HG03565 (cell line): ENCODE measurements around the gene TRAPPC3.
A peak's percentile ranks its signal among the peaks of the same experiment; 100 is the strongest.
"Not testable (repeated sequence)": the region's sequence is repeated elsewhere in the genome, so short reads cannot be mapped to it uniquely, and the experiment has no call there.

Source experiments
- ATAC-seq: cut with Tn5 transposase; IDR thresholded peaks from one replicate; pipeline ENCODE4 v1.9.1; 2021; ENCODE audit warnings: mild to moderate bottlenecking, moderate library complexity; ENCODE audit not compliant: unreplicated experiment

TRAPPC3 gene

DNA sequence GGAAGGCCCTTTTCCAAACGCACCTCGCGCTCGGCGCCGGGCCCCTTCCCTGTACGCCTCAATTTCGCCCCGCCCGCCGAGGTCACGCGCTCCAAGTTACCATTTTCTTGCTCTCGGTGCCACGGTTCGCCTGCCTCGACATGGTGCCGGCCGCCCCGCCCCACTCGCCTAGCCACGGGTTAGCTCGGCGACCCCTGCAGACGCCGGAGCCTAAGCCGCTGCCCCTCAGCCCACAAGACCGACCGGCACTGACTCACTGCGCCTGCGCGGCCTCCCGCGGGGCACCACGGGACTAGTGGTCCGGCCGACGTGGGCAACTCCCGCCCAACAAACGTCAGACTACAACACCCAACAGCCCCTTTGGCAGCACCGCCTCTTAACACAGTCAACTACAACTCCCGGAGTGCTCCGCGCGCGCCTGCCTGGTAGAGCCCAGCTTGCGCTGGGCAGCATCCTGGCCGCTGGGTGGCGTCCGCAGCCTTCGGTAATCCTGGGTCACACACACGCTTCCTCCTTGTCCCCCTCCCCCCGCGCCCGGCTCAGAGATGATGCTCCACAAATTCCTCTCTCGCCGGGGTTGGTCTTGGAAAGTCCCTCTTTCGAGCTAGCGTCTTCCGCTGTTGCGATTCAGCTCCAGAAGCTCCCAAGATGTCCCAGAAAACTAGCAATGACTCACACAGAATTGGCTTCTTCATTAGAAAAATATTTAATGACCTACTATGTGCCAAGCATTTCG lies at the start of gene TRAPPC3:
TSS of gene TRAPPC3 (minus strand) at position 250 of the 736 bp plus-strand sequence. CDS start at position 142, 108 bp downstream.
- peak; percentile 86 for ATAC-seq

DNA sequence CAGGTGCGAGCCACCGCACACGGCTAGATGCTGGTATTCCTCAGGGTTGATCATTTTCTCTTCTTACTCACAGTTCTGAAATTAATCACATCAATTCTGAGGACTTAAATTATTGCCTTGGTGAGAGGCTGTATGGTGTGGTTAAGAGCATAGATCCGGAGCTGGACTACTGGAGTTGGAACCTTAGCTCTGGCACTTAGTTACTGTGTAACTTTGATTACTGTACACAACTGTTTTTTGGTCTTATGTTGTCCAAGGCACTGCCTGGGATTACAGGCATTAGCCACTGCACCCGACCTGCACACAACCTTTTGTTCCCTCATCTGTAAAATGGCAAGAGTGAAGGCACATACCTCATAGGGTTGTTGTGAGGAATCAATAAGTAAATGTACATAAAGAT lies 49.4 kb upstream of the TRAPPC3 start:
- no peak for ATAC-seq

DNA sequence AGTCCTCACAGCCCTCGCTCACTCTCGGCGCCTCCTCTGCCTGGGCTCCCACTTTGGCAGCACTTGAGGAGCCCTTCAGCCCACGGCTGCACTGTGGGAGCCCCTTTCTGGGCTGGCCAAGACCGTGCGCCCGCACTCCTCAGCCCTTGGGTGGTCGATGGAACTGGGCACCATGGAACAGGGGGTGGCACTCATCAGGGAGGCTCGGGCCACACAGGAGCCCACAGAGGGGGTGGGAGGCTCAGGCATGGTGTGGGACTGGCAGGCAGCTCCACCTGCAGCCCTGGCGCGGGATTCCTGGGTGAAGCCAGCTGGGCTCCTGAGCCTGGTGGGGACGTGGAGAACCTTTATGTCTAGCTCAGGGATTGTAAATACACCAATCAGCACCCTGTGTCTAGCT lies 47.5 kb upstream of the TRAPPC3 start:
- ATAC-seq = not testable (repeated sequence)

DNA sequence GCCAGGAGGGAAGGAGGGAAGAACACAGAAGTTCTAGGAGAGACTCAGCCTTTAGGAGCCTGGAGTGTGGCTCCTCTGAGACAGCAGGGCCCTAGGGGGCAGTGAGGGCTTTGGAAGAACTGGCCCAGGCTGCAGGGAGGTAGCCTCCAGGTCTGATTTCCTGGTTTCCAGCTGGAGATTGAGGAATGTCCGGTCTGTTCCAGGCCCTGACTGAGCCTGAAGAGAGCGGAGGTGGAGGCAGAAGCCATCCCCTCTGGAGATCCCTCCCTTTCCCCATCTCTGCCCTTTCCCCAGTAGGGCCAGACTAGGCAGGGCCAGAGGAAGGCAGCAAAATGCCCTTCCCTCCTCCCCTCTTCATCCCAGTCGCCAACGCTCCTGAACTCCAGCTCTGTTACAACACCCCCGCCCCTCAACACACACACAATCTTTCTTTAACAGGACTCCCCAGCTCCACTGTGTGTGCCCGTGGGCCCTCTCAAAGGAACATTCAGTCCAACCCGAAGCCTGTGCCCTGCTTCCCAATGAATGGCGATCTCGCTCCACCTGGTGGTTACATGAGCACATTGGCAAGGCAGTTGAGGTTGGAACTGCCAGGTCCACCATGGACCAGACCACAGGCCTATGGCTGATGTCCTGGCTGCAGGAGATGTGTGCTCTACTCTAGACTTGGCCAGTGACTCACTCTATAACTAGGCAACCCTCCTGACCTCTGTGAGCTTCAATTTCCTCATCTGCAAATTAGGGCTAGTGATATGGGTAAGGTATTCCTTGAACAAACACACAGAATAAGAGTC lies 38.7 kb upstream of the TRAPPC3 start:
- no peak for ATAC-seq

DNA sequence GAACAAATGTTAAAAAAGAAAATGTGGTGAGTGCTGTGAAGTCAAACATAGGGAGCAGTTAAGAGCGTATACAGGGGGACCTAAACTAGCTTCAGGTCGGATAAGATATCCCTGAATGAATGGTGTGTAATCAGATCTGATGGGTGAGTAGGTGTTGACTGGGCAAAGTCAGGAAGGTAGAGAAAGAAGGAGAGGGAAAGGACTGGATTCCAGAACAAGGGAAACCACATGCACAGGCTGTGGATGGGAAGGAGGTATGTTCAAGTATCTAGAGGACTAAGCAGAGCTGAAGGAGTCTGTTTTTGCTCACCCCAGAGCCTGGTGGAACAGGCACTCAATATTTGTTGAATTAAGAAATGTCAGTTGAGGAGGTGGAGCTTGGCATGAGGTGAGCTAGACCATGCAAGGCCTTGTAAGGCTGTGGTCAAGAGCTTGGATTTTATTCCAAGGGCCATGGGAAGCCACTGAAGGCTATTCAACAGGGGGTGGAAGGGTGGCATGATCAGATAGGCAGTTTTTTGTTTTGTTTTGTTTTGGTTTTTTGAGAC lies 34.1 kb upstream of the TRAPPC3 start:
- no peak for ATAC-seq

DNA sequence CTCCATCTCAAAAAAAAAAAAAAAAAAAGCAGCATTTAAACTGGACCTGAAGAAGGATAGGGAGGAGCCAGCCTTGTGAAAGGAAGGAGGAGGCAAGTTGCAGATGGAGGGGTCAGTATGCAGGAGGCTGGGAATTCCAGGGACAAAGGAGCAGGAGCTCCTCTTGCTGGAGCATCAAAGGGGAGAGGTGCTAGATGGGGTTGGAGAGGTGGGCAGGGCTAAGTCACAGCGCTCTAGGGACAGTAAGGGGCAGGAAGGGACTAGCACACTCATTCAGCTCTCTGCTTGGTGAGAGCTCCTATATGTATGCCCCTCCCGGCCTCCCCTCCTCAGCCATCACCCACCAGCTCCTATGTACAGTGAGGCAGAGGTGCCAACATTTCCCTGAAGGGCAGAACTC lies 33.4 kb upstream of the TRAPPC3 start:
- ATAC-seq = no peak

DNA sequence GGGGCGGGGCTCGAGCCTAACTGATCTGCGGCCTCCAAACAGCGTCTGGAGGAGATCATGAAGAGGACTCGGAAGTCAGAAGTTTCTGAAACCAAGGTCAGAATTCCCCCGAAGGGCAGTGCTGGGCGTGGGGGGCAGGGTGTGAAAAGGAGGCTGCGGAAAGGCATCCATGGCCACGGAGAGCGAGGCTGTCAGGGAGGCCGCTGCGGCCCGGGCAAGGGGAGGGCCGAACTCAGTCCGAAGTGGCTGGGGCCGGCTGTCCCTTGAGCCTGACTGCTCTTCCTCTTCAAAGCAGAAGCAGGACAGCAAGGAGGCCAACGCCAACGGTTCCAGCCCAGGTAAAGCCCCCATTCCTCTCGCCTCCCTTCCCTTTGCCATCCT lies 29.9 kb upstream of the TRAPPC3 start:
- ATAC-seq = no peak

DNA sequence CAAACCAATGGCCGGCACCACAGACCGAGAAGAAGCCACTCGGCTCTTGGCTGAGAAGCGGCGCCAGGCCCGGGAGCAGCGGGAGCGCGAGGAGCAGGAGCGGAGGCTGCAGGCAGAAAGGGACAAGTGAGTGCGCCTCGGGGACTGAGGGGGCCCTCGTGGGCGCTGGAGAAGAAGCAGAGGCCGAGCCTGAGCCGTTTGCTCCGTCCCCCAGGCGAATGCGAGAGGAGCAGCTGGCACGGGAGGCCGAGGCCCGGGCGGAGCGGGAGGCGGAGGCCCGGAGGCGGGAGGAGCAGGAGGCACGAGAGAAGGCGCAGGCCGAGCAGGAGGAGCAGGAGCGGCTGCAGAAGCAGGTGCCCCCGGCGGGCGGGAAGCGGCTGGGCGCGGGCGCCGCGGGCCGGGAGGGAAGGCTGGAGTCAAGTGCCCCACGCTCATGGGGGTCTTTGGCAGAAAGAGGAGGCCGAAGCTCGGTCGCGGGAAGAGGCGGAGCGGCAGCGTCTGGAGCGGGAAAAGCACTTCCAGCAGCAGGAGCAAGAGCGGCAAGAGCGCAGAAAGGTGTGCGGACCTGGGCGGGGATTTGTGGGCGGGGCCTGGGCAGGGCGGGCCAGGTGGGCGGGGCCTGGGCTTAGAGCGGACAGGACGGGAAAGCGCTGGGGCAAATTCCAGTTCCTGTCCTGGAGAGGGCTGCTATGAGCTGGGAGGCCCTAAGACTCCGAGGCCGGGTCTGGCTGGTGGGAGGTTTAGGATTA lies 29.4 kb upstream of the TRAPPC3 start:
- no peak for ATAC-seq

DNA sequence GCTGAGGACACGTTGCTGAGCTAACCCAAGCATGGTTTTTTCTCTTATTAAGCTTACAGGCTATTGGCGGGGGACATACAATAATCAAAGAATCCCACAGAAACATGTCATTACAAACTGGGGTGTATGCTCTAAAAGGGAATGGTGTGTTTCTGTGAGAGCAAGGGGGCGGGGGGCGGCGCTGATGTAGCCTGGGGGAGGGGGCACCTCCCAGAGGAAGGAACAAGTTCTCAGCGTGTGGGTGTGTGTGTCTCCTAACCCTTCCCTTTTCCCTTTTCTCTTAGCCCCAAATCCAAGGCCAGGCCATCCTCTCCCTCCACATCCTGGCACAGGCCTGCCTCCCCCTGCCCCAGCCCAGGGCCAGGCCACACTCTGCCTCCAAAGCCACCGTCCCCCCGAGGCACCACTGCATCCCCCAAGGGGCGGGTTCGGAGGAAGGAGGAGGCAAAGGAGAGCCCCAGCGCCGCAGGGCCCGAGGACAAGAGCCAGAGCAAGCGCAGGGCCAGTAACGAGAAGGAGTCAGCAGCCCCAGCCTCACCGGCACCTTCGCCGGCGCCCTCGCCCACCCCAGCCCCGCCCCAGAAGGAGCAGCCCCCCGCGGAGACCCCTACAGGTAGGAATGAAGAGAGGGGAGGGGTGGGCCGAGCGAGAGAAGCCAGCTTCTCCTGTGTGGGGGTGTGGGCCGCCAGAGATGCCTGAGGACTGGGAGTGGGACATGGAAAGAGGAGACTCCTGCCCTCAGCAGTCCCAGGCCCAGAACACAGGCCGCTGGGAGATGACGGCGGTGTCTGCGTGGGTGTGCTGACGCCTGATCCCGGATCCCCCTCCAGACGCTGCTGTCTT lies 28.5 kb upstream of the TRAPPC3 start:
- ATAC-seq = no peak

DNA sequence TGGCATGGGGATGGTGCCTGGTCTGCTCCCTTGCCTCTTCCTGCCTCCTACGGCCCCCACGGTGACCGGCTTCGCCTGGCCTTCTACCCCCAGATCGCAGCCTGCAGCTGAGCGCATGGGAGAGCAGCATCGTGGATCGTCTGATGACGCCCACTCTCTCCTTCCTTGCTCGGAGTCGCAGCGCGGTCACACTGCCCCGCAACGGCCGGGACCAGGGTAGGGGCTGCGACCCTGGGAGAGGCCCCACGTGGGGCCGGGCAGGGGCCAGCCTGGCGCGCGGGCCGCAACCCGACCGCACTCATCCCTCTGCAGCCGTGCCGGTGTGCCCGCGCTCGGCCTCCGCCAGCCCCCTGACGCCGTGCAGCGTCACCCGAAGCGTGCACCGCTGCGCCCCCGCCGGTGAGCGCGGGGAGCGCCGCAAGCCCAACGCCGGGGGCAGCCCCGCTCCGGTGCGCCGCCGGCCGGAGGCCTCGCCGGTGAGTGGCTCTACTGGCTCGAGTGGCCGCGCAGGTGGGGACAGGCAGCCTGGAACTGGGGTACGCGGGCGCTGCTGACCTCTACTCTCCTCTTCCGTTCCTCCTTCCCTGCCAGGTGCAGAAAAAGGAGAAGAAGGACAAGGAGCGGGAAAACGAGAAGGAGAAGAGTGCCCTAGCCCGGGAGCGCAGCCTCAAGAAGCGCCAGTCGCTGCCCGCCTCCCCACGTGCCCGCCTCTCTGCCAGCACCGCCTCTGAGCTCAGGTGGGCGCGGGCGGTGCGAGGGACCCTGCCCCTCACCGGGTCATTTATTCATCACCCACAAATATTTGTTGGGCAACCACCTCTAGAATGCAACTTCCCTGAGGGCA lies 27.0 kb upstream of the TRAPPC3 start:
- no peak for ATAC-seq

DNA sequence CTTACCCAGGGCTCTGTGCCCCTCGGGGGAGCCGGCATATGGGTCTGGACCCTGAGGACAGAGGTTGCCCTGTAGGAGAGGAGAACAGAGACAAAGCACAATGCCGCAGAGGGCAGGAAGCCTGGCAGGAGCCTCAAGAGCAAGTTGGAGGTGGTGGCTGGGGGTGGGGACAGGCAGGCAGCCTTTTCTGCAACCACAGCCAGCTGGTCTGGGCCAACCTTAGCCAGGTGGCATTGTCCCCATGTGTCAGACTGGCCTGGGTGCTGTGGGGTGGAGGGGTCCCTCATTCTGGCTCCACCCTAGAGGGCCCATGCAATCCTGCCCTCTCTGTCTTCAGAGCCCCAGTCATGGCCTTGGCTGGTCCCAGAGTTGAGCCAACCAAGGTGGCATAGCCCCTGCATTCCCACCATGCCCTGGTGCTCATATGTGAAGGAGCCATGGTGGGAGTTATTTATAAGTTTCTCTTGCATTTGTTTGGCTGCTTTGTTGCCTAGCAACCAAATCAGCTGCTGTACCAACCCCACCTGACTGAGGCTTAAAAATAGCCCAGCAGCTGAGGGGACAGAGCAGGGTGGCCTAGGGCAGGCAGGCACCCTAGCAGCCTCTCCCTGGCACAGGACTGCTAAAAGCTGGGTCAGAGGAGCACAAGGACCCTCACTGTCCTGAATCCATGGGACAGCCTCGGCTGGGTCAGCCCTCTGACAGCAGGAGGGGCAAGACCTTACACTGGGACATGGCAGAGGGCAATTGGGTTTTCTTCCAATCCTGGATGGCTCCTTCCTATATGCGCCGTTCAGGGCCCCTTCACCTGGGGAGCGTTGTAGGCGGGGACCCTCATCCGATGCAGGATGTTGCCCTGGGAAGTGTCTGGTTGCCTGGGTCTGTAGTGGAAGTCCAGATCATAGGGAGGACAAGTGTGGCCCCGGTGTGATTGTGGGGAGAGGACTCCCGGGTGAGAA lies 26.1 kb upstream of the TRAPPC3 start:
- no peak for ATAC-seq

DNA sequence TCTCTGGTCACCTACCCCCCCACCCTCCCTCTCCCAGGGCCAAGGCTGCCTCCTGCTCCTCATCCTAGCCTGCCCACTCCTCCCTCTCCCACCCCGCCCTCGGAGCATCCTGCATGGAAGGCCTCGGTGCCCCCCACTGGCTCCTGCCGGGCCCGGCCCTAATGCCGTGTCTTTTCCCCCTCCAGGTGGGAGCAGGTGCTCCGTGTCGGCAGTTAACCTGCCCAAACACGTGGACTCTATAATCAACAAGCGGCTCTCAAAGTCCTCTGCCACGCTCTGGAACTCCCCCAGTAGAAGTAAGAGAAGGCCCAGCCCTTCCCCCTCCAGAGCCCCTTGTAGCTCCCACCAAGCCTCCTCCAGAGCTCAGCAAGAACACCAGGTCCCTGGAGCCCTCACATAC lies 25.4 kb upstream of the TRAPPC3 start:
- ATAC-seq = no peak

DNA sequence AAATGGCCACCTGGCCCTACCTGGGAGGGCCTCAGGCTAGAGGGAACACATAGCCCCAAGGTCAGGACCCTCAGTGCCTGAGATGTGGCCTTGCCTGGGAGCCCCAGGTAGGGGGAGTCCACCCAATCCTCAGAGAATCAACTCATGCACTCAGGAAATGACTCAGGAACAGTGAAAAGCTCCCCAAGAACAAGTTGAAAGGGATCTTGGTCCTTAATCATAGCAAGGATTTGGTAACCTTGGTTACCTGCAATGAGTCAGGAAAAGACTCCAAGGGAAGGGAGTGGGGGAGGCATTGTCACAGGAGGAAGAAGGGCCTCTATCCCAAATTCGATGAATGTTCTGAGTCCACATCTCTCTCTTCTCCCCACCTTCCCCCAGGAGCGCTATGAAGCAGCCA lies 23.7 kb upstream of the TRAPPC3 start:
- no peak for ATAC-seq

DNA sequence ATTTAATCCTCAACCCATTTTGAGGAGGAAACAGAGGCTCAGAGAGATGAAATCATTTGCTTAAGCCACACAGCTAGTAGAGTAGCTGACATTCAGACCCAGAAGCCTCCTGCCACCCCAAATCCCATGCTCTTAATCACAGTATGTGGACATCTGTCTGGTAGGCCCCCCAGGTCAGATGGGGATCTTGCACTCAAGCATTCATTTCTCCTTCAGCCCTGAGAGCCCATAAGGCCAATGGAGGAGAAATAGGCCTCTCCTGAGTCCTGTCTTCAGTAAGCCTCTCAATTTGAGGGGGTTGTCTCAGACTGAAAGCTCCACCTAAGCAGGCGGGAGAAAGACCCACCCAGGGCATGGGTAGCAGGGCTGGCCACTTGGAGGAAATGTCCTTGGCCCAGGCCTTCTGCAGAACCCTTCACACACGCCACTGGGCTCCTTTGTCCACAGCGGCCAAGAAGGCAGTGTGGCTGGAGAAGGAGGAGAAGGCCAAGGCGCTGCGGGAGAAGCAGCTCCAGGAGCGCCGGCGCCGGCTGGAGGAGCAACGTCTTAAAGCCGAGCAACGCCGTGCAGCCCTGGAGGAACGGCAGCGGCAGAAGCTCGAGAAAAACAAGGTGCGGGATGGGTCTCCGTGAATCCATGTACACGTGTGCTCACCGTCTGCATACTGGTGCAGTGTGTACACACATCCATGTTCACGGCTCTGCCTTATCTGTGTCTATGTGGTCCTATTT lies 22.9 kb upstream of the TRAPPC3 start:
- ATAC-seq = no peak

DNA sequence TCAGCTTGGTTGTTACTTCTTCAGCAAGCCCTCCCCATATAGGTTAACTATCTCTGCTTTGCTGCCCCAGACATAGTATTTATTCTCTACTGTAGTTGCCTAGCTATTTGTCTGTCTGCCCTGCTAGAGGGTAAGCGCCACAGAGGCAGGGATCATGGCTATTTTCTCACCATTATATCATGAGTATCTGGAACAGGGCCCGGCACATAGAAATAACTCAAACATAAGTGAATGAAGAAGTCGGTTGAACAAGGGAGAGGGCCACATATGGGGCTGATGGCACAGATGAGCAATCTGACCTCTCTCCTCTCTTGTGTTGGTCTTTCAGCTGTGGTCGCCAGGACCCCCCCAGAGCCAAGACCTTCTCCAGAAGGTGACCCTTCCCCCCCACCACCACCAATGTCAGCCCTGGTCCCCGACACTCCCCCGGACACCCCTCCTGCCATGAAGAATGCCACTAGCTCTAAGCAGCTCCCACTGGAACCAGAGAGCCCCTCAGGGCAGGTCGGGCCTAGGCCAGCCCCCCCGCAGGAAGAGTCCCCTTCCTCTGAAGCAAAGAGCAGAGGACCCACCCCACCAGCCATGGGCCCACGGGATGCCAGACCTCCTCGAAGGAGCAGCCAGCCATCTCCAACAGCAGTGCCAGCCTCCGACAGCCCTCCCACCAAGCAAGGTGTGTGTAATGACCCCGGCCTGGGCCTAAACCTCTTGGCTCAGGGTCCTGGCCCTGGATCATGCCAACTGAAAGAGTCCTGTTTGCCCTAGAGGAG lies 21.5 kb upstream of the TRAPPC3 start:
- ATAC-seq = no peak

DNA sequence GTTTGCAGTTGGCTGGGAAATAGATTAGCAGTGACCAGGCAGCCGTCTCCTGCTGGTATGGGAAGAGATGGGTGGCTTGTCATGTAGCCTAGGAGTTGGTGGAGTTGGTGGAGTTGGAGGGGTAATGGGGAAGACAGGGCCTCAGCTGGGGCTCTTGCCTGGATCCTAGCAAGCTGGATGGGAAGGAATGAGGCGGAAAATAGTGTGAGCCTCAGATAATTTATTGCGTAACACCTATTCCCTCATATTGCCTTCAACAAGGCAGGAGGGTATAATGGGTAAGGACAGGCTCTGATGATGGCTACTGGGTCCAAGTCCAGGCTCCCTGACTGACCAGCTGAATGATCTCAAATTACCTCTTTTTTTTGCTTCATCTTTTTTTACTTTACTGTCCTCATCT lies 19.2 kb upstream of the TRAPPC3 start:
- ATAC-seq = no peak
